Keratinocyte (primary cell): ENCODE results near the gene KRTAP2-2. TPM values are rescaled to one million over a fixed set of nuclear protein-coding genes. Genes with fewer than 3 reads are reported as not detected.

Experiments used
- DNase-seq: peaks from one replicate; pipeline ENCODE4 v3.0.0-alpha.2; 2011; ENCODE audit warnings: low read depth, missing footprints, low spot score
- FAIRE-seq: peaks from 2 replicates; lab custom pipeline; 2011; peaks lifted over from hg19 to GRCh38; lab: Jason Lieb, UNC
- H2AFZ ChIP-seq: 2 replicates; pipeline ENCODE4 v1.6.0; 2012; ENCODE audit warnings: low read length, control low read depth, inconsistent platforms; ENCODE audit not compliant: control insufficient read depth
- H3K27ac ChIP-seq: 2 replicates; pipeline ENCODE4 v1.5.1; 2011; ENCODE audit warnings: low read length; ENCODE audit not compliant: control insufficient read depth, insufficient read depth
- H3K27me3 ChIP-seq: 3 replicates; pipeline ENCODE4 v1.6.0; 2011; ENCODE audit warnings: low read length; ENCODE audit not compliant: control insufficient read depth, insufficient read depth; ENCODE audit errors: extremely low read depth
- H3K36me3 ChIP-seq, 2 experiments: 2 replicates in 1 of 2; 3 replicates in 1 of 2; pipeline ENCODE4 v1.5.1; 2011; ENCODE audit warnings: low read length in 2 of 2, mild to moderate bottlenecking in 1 of 2; ENCODE audit not compliant: control insufficient read depth in 2 of 2, insufficient read depth in 2 of 2; ENCODE audit errors: extremely low read depth in 1 of 2
- H3K4me1 ChIP-seq: 3 replicates; pipeline ENCODE4 v1.5.1; 2011; ENCODE audit warnings: low read length; ENCODE audit not compliant: control insufficient read depth, insufficient read depth; ENCODE audit errors: extremely low read depth
- H3K4me2 ChIP-seq: 3 replicates; pipeline ENCODE4 v1.6.0; 2011; ENCODE audit warnings: low read depth, low read length; ENCODE audit not compliant: control insufficient read depth, insufficient read depth; ENCODE audit errors: extremely low read depth
- H3K4me3 ChIP-seq, 3 experiments: fragments of 200-600 bp in 1 of 3; sonication (generic) in 1 of 3; 2 replicates in 2 of 3; 3 replicates in 1 of 3; pipeline ENCODE4 v1.5.1; 2011 to 2016; ENCODE audit warnings: low read length in 3 of 3, mild to moderate bottlenecking in 3 of 3, control low read depth in 2 of 3, inconsistent platforms in 1 of 3, low read depth in 1 of 3, mixed read lengths in 1 of 3, mixed run types in 1 of 3, moderate library complexity in 1 of 3; ENCODE audit not compliant: control insufficient read depth in 2 of 3, insufficient read depth in 2 of 3; ENCODE audit errors: extremely low read depth in 1 of 3
- H3K79me2 ChIP-seq: 2 replicates; pipeline ENCODE4 v1.6.0; 2012; ENCODE audit warnings: low read length; ENCODE audit not compliant: control insufficient read depth, insufficient read depth
- H3K9ac ChIP-seq: 3 replicates; pipeline ENCODE4 v1.6.0; 2011; ENCODE audit warnings: low read length; ENCODE audit not compliant: control insufficient read depth, insufficient read depth; ENCODE audit errors: extremely low read depth
- H3K9me1 ChIP-seq: 3 replicates; pipeline ENCODE4 v1.6.0; 2011; ENCODE audit warnings: low read length; ENCODE audit not compliant: control insufficient read depth, insufficient read depth; ENCODE audit errors: extremely low read depth
- H3K9me3 ChIP-seq: 2 replicates; pipeline ENCODE4 v1.5.1; 2012; ENCODE audit warnings: low read depth, low read length; ENCODE audit not compliant: control insufficient read depth
- H4K20me1 ChIP-seq: 3 replicates; pipeline ENCODE4 v1.6.0; 2011; ENCODE audit warnings: low read length; ENCODE audit not compliant: control insufficient read depth, insufficient read depth; ENCODE audit errors: extremely low read depth
- CTCF ChIP-seq, 3 experiments: IDR thresholded peaks in 1 of 3; conservative IDR thresholded peaks in 1 of 3; optimal IDR thresholded peaks in 1 of 3; 2 replicates in 2 of 3; 3 replicates in 1 of 3; pipeline versions ENCODE3 to v1.5.1; 2011; ENCODE audit warnings: low read length in 3 of 3, mild to moderate bottlenecking in 3 of 3, moderate library complexity in 2 of 3, control low read depth in 1 of 3, inconsistent platforms in 1 of 3; ENCODE audit not compliant: insufficient read depth in 2 of 3; ENCODE audit errors: extremely low read depth in 1 of 3
- EZH2 ChIP-seq: IDR thresholded peaks from one replicate; pipeline ENCODE4 v1.6.1; 2012; ENCODE audit warnings: inconsistent platforms, mild to moderate bottlenecking, low read length, moderate library complexity
- dilution Hi-C: fragments of 300-500 bp; cut with MboI; formaldehyde crosslinking; loops from one replicate; pipeline ENCODE4 v1.7.0; 2020; ENCODE audit warnings: low sequenced_read_pairs; ENCODE audit not compliant: extremely low pct_ligation_motif_present
- polyA plus RNA-seq, 5 experiments: library from polyadenylated mRNA; depleted of rRNA in 3 of 5; stranded (reverse) in 3 of 5; stranded (forward) in 1 of 5; unstranded in 1 of 5; fragments of >200 nt; gene quantifications; 1 replicate in 1 of 5; 2 replicates in 3 of 5; 3 replicates in 1 of 5; pipeline versions ENCODE4 v1.2.1 to v1.2.3, GENCODE V29; 2011 to 2012; ENCODE audit warnings: missing spikeins in 2 of 5, low read depth in 1 of 5, low replicate concordance in 1 of 5

The KRTAP2-2 gene
- polyA plus RNA-seq, 1 donor (not counting 4 experiments of a cell fraction or from before 2014, with no cell fraction given) = not detected

- H3K9me3 ChIP-seq = no peaks in the 10 kb centered on the region
- H3K4me2 ChIP-seq = no peak overlapping the region
- no peak for FAIRE-seq
- peaks cover 7% of the 10 kb centered on the region for H3K4me1 ChIP-seq
- no peak for TF ChIP-seq CTCF (optimal IDR thresholded peaks at IDR 0.05 in 1 of 3, IDR thresholded peaks at IDR 0.05 in 1 of 3, conservative IDR thresholded peaks at IDR 0.05 in 1 of 3; ENCODE audit: extremely low read depth in 1 of 3, insufficient read depth in 2 of 3, low read length in 3 of 3)
- DNase-seq = no peak
- no peaks in the 10 kb centered on the region for H3K36me3 ChIP-seq
- no peaks in the 10 kb centered on the region for H3K27me3 ChIP-seq
- no peak overlapping the region for H3K4me3 ChIP-seq
- no peaks in the 10 kb centered on the region for H3K79me2 ChIP-seq
- H2AFZ ChIP-seq = no peak overlapping the region
- H4K20me1 ChIP-seq = no peaks in the 10 kb centered on the region
- no peak overlapping the region for H3K9ac ChIP-seq
- H3K9me1 ChIP-seq = no peaks in the 10 kb centered on the region
- no peak overlapping the region for H3K27ac ChIP-seq
- dilution Hi-C loops = no loop called here
These were observed 30.3 kb downstream of the KRTAP2-2 start for GRCh38 chr17:41024697-41025096.

DNA sequence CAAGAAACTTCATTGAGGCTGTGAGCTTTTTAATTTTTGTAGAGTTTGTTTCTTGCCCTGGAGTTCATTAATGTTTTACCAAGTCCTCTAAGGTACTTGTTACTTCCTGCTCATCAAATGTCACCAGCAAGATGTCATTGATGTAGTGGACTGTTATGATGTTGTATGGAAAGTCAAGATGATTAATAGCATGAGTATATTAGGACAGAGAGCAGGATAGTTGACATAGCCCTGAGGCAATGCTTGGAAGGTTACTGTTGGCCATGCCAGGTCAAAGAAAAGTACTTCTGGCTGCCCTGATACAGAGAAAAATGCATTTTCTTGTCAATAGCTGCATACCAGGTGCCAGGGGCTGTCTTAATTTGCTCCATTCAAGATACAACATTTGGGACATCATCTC, 34.7 kb downstream of the KRTAP2-2 start:
- H3K9me3 ChIP-seq = no peaks in the 10 kb centered on the region
- H3K9me1 ChIP-seq = no peaks in the 10 kb centered on the region
- H3K79me2 ChIP-seq = no peaks in the 10 kb centered on the region
- TF ChIP-seq EZH2 = no peak
- TF ChIP-seq CTCF (optimal IDR thresholded peaks at IDR 0.05 in 1 of 3, IDR thresholded peaks at IDR 0.05 in 1 of 3, conservative IDR thresholded peaks at IDR 0.05 in 1 of 3; ENCODE audit: extremely low read depth in 1 of 3, insufficient read depth in 2 of 3, low read length in 3 of 3) = no peak
- FAIRE-seq = no peak
- H2AFZ ChIP-seq = no peak overlapping the region
- no peak overlapping the region for H3K27ac ChIP-seq
- H3K4me3 ChIP-seq = no peak overlapping the region
- dilution Hi-C loops = no loop called here
- H3K9ac ChIP-seq = no peak overlapping the region
- H3K27me3 ChIP-seq = no peaks in the 10 kb centered on the region
- no peaks in the 10 kb centered on the region for H3K4me1 ChIP-seq
- H3K4me2 ChIP-seq = no peak overlapping the region
- no peaks in the 10 kb centered on the region for H3K36me3 ChIP-seq
- no peak for DNase-seq
- H4K20me1 ChIP-seq = no peaks in the 10 kb centered on the region
